ENCODE measurements around the gene CNGA1. TPM values are rescaled to one million over a fixed set of nuclear protein-coding genes. Genes with fewer than 3 reads are reported as not detected.

CNGA1 gene
- total and polyA plus RNA-seq, 7 donors: 0.15 to 1.1 (median 0.62) TPM

GRCh38 chr4:48051078-48051477 lies 34.6 kb upstream of the CNGA1 start:
- Histone ChIP-seq H3K4me3 (no peak overlapping the region), H3K9me3 (no peaks in the 10 kb centered on the region), H3K27me3 (ENCODE audit: insufficient read depth in 3 of 3, low read length in 2 of 3) (no peaks in the 10 kb centered on the region), H3K4me1 (peaks cover 18% of the 10 kb centered on the region), H3K27ac (no peak overlapping the region), H3K36me3 (ENCODE audit: insufficient read depth in 1 of 2, low read depth in 1 of 2) (no peaks in the 10 kb centered on the region)
- no peak for ATAC-seq
- 75 to 92% (median 89%) methylated on average over 1 of the region's 1 CpG for WGBS, 3 donors
- intact Hi-C loops (cut with DNase I): no loop called here
- TF ChIP-seq, protein P1, sequence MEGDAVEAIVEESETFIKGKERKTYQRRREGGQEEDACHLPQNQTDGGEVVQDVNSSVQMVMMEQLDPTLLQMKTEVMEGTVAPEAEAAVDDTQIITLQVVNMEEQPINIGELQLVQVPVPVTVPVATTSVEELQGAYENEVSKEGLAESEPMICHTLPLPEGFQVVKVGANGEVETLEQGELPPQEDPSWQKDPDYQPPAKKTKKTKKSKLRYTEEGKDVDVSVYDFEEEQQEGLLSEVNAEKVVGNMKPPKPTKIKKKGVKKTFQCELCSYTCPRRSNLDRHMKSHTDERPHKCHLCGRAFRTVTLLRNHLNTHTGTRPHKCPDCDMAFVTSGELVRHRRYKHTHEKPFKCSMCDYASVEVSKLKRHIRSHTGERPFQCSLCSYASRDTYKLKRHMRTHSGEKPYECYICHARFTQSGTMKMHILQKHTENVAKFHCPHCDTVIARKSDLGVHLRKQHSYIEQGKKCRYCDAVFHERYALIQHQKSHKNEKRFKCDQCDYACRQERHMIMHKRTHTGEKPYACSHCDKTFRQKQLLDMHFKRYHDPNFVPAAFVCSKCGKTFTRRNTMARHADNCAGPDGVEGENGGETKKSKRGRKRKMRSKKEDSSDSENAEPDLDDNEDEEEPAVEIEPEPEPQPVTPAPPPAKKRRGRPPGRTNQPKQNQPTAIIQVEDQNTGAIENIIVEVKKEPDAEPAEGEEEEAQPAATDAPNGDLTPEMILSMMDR (IDR thresholded peaks at IDR 0.05): no peak
- DNase-seq: no peak

DNA sequence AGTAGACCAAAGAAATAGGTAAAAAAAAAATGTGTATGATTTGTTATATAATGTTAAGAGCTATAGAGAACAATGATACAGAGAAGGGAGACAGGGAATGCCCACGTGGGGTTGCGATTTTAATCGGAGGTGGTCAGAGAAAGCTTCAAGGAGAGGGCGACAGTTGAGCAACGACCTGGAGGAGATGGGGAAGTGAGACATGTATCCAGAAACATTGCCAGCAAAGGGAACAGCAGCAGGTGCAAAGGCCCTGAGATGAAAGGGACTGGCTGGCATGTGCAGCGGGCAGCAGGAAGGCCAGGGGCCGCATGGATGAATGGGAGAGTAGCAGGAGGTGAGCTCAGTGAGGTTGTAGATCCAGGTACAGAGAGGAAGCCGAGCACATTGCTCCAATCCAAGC lies 33.0 kb upstream of the CNGA1 start:
- H3K4me3 ChIP-seq: no peak overlapping the region
- H3K36me3 ChIP-seq (ENCODE audit: insufficient read depth in 1 of 2, low read depth in 1 of 2): no peaks in the 10 kb centered on the region
- 82 to 91% (median 83%) methylated on average over 8 of the region's 8 CpGs for WGBS, 3 donors
- H3K9me3 ChIP-seq: no peaks in the 10 kb centered on the region
- no peaks in the 10 kb centered on the region for H3K27me3 ChIP-seq (ENCODE audit: insufficient read depth in 3 of 3, low read length in 2 of 3)
- no peak for DNase-seq
- TF ChIP-seq, protein P1 (IDR thresholded peaks at IDR 0.05): no peak
- intact Hi-C loops (cut with DNase I): no loop called here
- H3K27ac ChIP-seq: no peak overlapping the region
- ATAC-seq: no peak
- peaks cover 18% of the 10 kb centered on the region for H3K4me1 ChIP-seq

DNA sequence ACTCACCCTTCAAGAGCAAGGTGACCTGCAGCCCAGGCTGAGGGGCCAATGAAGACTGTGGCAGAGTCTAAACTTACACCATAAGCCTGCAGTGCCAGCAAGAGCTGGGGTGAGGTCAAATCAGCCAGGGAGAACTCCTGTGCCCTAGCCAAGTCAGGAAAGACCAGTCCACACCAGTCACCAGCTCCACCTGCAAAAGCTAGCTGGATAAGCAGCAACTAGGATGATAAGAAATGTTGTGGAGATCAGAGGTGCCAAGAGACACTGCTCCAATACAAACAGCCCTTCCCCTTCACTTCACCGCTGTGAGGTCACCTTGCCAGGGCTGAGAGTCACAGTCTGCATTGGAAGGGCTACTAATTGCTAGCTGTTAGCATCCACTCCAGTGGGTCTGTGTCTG lies 31.4 kb upstream of the CNGA1 start:
- DNase-seq (no peak), ATAC-seq (peak in 3 of 4 donors; percentile 58 to 78 (median 74))
- Histone ChIP-seq H3K4me1 (peaks cover 18% of the 10 kb centered on the region), H3K27me3 (ENCODE audit: insufficient read depth in 3 of 3, low read length in 2 of 3) (no peaks in the 10 kb centered on the region), H3K9me3 (no peaks in the 10 kb centered on the region), H3K4me3 (no peak overlapping the region), H3K27ac (no peak overlapping the region), H3K36me3 (ENCODE audit: insufficient read depth in 1 of 2, low read depth in 1 of 2) (no peaks in the 10 kb centered on the region)
- intact Hi-C loops (cut with DNase I): no loop called here
- WGBS, 3 donors: 24 to 29% (median 27%) methylated on average over 1 of the region's 1 CpG
- TF ChIP-seq, protein P1 (IDR thresholded peaks at IDR 0.05): no peak

DNA sequence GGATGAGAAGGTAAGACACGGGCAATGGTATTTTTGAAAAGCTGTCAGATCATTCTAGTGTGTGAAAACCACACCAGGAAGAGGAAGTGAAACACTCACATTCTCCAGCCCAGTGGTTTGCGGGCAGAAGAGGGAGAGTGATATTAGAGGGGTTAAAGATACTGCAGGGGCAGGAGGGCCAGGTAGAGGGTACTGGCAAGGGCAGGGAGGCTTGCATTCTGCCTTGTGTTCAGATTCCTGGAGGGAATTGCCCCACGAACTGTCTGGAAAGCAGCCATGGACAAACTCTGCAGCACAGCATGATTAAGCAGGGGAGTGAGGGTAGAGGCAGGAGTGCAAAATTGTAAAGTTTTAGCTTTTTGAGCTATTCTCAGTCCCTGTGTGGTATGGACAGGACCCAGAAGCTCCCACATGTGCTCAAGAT lies 31.0 kb upstream of the CNGA1 start:
- 16 to 35% (median 34%) methylated on average over 3 of the region's 3 CpGs for WGBS, 3 donors
- no peaks in the 10 kb centered on the region for H3K27me3 ChIP-seq (ENCODE audit: insufficient read depth in 3 of 3, low read length in 2 of 3)

More for the DNA sequence above, 31.0 kb upstream of the CNGA1 start:
- H3K9me3 ChIP-seq: no peaks in the 10 kb centered on the region
- TF ChIP-seq, protein P1 (IDR thresholded peaks at IDR 0.05): no peak
- peak overlapping the region; percentile 36 for H3K27ac ChIP-seq
- peak overlapping the region; percentile 18 for H3K4me3 ChIP-seq
- peak in 3 of 4 donors; percentile 37 to 62 (median 58) for ATAC-seq
- no peaks in the 10 kb centered on the region for H3K36me3 ChIP-seq (ENCODE audit: insufficient read depth in 1 of 2, low read depth in 1 of 2)
- peaks cover 18% of the 10 kb centered on the region for H3K4me1 ChIP-seq
- no peak for DNase-seq
- intact Hi-C loops (cut with DNase I): no loop called here

All from psoas muscle (tissue), 8 donors.